ENCODE measurements around the gene ZCCHC18. TPM values are rescaled to one million over a fixed set of nuclear protein-coding genes. Genes with fewer than 3 reads are reported as not detected.

ZCCHC18 gene
- total and polyA plus RNA-seq, 2 of the 4 experiments (the other 2 are of a cell fraction), result 0.36 to 1.5 TPM

GRCh38 chrX:104104676-104105075, 7.6 kb upstream of the ZCCHC18 start:
- Histone ChIP-seq H3K9me3 (ENCODE audit: control insufficient read depth, insufficient read depth, low read length) (no peaks in the 10 kb centered on the region), H3K4me1 (ENCODE audit: control insufficient read depth, insufficient read depth, low read length) (no peaks in the 10 kb centered on the region), H3K4me3 (ENCODE audit: insufficient read depth, low read depth, low read length) (no peak overlapping the region), H3K36me3 (ENCODE audit: control insufficient read depth, insufficient read depth, low read length) (no peaks in the 10 kb centered on the region), H2AFZ (replicated peaks; ENCODE audit: low read length, poor library complexity) (no peak overlapping the region), H3K27ac (ENCODE audit: insufficient read depth, low read length) (no peak overlapping the region), H3K18ac (ENCODE audit: low read depth, low read length) (no peak overlapping the region), H2AK5ac (ENCODE audit: low read depth, low read length) (no peak overlapping the region), H4K20me1 (ENCODE audit: insufficient read depth, low read length) (no peaks in the 10 kb centered on the region), H3K9ac (ENCODE audit: low read depth, low read length) (no peak overlapping the region), H2BK5ac (ENCODE audit: low read depth, low read length, poor library complexity, severe bottlenecking) (no peak overlapping the region), H2BK20ac (ENCODE audit: low read depth, low read length) (no peak overlapping the region), H2BK120ac (ENCODE audit: low read depth, low read length) (no peak overlapping the region), H3K23ac (ENCODE audit: low read depth, low read length) (no peak overlapping the region), H3K27me3 (ENCODE audit: control insufficient read depth, insufficient read depth, low read length) (peaks cover 9% of the 10 kb centered on the region; the same call in 1 of the 2 replicates), H4K5ac (ENCODE audit: low read depth, low read length) (no peak overlapping the region), H4K91ac (ENCODE audit: insufficient read depth, low read depth, low read length) (no peak overlapping the region), H3K56ac (ENCODE audit: extremely low read depth, insufficient read depth, low read length) (no peak overlapping the region), H2AK9ac (replicated peaks; ENCODE audit: low read depth, low read length, poor library complexity) (no peak overlapping the region), H3K9me1 (ENCODE audit: insufficient read depth, low read length) (no peaks in the 10 kb centered on the region; the same call in 1 of the 2 replicates), H3K79me1 (ENCODE audit: low read depth in 1 of 2, low read length in 2 of 2) (no peaks in the 10 kb centered on the region), H2BK15ac (ENCODE audit: low read depth, low read length) (no peak overlapping the region), H3K4ac (ENCODE audit: low read depth, low read length) (no peak overlapping the region), H3K14ac (replicated peaks; ENCODE audit: low read depth, low read length) (no peak overlapping the region), H3K4me2 (ENCODE audit: low read depth, low read length) (no peak overlapping the region), H4K8ac (ENCODE audit: low read depth in 2 of 2, low read length in 2 of 2) (no peak overlapping the region)
- 63% methylated on average over 6 of the region's 10 CpGs; no CpG with 5 or more reads in 1 of the 2 experiments for WGBS, 2 experiments (ENCODE audit: extremely low coverage in 2 of 2, insufficient read length in 1 of 2)
- BruUV-seq (replicated peaks), result no TSS peak
- ATAC-seq (ENCODE audit: low read depth) (no peak), DNase-seq (no peak)
- TF ChIP-seq USF2 (IDR thresholded peaks at IDR 0.05; ENCODE audit: low read depth, low read length) (no peak), MAFK (IDR thresholded peaks at IDR 0.05; ENCODE audit: low read depth, low read length) (no peak), ELK1 (IDR thresholded peaks at IDR 0.05; ENCODE audit: borderline replicate concordance, low read depth, low read length) (no peak)
- dilution Hi-C loops (cut with HindIII; ENCODE audit: low sequenced_read_pairs, unreplicated experiment) (no loop called here), intact Hi-C loops (cut with micrococcal nuclease) (no loop called here), in situ Hi-C loops (cut with MboI; ENCODE audit: low sequenced_read_pairs) (loop anchor here (25.0 kb wide), 1 partner anchor 267 kb away; the partner anchor contains the start of gene RAB9B)
- ChIA-PET CTCF (no interaction called here), POLR2A (ENCODE audit: unreplicated experiment) (no interaction called here)
